ENCODE data around the gene TRIM66.

Gene TRIM66

GRCh38 chr11:8714622-8715225 lies 32.3 kb upstream of the TRIM66 start:
- DNase-seq (ENCODE audit: low spot score): no peak

- no peak for DNase-seq (ENCODE audit: low spot score)
These were observed 31.4 kb upstream of the TRIM66 start for GRCh38 chr11:8713760-8714454.

GRCh38 chr11:8712506-8712905 lies 30.0 kb upstream of the TRIM66 start:
- DNase-seq (ENCODE audit: low spot score): no peak

- no peak for DNase-seq (ENCODE audit: low spot score)
These were observed 29.5 kb upstream of the TRIM66 start for GRCh38 chr11:8711895-8712442.

GRCh38 chr11:8709777-8710176 lies 27.3 kb upstream of the TRIM66 start:
- DNase-seq (ENCODE audit: low spot score): no peak

- DNase-seq (ENCODE audit: low spot score): no peak
These were observed 26.7 kb upstream of the TRIM66 start for GRCh38 chr11:8709002-8709672.

- DNase-seq (ENCODE audit: low spot score): no peak
These were observed 25.2 kb upstream of the TRIM66 start for GRCh38 chr11:8707541-8708191.

GRCh38 chr11:8706673-8707432 lies 24.4 kb upstream of the TRIM66 start:
- DNase-seq (ENCODE audit: low spot score): no peak

GRCh38 chr11:8705146-8705545 lies 22.7 kb upstream of the TRIM66 start:
- no peak for DNase-seq (ENCODE audit: low spot score)

- DNase-seq (ENCODE audit: low spot score): no peak
These were observed 21.7 kb upstream of the TRIM66 start for GRCh38 chr11:8704136-8704535.

- no peak for DNase-seq (ENCODE audit: low spot score)
These were observed 20.1 kb upstream of the TRIM66 start for GRCh38 chr11:8702598-8702915.

GRCh38 chr11:8701891-8702597 lies 19.6 kb upstream of the TRIM66 start:
- no peak for DNase-seq (ENCODE audit: low spot score)

GRCh38 chr11:8699903-8700302 lies 17.4 kb upstream of the TRIM66 start:
- DNase-seq (ENCODE audit: low spot score): no peak

GRCh38 chr11:8698917-8699441 lies 16.5 kb upstream of the TRIM66 start:
- no peak for DNase-seq (ENCODE audit: low spot score)

GRCh38 chr11:8698379-8698851 lies 15.9 kb upstream of the TRIM66 start:
- DNase-seq (ENCODE audit: low spot score): no peak

GRCh38 chr11:8697054-8697453 lies 14.6 kb upstream of the TRIM66 start:
- no peak for DNase-seq (ENCODE audit: low spot score)

- no peak for DNase-seq (ENCODE audit: low spot score)
These were observed 11.7 kb upstream of the TRIM66 start for GRCh38 chr11:8694137-8694536.

GRCh38 chr11:8693555-8693954 lies 11.1 kb upstream of the TRIM66 start:
- no peak for DNase-seq (ENCODE audit: low spot score)

GRCh38 chr11:8693010-8693551 lies 10.6 kb upstream of the TRIM66 start:
- no peak for DNase-seq (ENCODE audit: low spot score)

- no peak for DNase-seq (ENCODE audit: low spot score)
These were observed 10.0 kb upstream of the TRIM66 start for GRCh38 chr11:8692417-8692816.

GRCh38 chr11:8691601-8692000 lies 9.1 kb upstream of the TRIM66 start:
- DNase-seq (ENCODE audit: low spot score): no peak
